HG03025 (cell line): Measurements from ENCODE around the gene JPH3.

Experiments used
- ATAC-seq: cut with Tn5 transposase; IDR thresholded peaks from one replicate; pipeline ENCODE4 v1.9.1; 2021; ENCODE audit warnings: mild to moderate bottlenecking, moderate library complexity; ENCODE audit not compliant: unreplicated experiment, low FRiP score

Gene JPH3

GRCh38 chr16:87729266-87729954 lies 127.1 kb downstream of the JPH3 start:
- no peak for ATAC-seq

DNA sequence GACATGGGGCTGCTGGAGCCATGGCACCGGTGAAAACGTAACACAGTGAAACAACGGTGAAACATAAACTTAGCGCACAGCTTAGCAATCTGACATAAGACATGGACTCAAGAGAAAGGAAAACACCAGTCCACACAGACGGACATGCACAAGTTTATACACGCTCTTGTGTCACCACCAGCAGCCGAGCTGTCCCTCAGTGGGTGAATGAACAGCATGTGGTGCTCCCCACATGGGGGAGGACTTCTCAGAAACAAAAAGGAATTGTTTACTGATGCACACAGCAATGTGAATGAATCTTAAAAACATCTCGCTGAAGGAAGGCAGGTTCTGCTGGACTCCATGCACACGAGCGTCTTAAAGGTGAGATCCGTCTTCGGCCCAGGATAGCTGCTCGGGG lies 129.3 kb downstream of the JPH3 start:
- no peak for ATAC-seq

GRCh38 chr16:87733190-87733589 lies 130.9 kb downstream of the JPH3 start:
- no peak for ATAC-seq

DNA sequence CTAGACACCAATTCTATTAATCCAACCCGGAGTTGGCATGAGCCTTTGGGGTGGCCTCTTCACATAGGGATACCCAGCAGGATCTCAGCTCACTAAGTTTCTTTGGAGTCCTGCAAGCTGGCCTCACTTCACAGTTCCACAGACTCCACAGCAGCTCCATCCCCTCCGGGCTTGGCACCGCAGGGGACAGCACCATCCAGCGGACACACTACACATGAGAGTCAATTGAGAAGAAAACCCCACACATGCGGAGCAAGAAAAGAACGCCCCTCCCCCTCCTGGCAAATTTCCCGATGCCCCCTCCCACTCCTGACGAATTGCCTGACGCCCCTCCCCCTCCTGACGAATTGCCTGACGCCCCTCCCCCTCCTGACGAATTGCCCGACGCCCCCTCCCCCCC lies 132.3 kb downstream of the JPH3 start:
- ATAC-seq, result no peak

DNA sequence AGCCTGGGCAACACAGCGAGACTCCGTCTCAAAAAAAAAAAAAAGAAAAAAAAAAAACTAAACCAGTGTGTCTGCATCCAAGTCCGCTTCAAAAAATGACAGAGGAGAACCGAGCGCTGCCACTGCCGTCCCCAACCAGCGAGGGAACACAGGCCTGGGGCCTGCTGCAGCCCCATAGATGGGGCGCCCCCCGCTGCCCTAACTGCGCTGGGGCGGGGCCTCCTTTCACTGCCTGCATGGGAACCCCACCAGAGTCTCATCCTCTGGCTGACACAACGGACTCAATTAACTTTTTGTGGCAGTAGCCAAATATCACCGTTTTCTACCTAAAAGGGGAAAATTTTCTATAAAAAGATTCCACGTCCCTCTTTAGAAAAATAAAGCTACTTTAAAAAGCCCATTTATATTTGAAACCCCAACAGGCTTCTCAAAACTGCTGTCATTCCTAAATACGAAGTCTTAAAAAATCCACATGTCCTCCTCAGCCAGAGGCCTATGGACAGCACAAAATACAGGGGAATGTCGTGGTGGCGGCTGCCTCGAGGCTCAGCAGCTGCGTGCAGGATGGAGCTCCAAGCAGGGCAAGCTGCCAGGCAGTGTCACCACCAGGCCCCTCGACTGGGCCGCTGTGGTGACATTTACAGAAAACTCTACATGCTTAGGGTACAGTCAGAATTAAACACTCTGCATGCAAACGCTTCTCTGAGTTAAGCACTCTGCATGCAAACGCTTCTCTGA lies 133.1 kb downstream of the JPH3 start:
- no peak for ATAC-seq

DNA sequence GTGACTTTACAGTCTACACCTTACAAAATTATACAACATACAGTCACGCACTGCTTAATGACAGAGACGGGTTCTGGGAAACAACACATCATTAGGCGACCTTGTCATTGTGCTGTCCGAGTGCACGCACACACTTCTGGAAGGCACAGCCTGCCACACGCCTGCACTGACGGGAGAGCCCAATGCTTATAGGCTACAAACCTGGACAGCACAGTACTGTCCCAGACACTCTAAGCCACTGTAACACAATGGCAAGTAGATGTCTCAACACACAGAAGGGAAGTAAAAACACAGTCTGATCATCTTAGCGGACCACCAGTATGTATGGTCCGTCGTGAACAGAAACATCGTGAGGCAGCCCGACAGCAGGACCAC lies 133.7 kb downstream of the JPH3 start:
- no peak for ATAC-seq

GRCh38 chr16:87739801-87740200 lies 137.5 kb downstream of the JPH3 start:
- ATAC-seq, result no peak

DNA sequence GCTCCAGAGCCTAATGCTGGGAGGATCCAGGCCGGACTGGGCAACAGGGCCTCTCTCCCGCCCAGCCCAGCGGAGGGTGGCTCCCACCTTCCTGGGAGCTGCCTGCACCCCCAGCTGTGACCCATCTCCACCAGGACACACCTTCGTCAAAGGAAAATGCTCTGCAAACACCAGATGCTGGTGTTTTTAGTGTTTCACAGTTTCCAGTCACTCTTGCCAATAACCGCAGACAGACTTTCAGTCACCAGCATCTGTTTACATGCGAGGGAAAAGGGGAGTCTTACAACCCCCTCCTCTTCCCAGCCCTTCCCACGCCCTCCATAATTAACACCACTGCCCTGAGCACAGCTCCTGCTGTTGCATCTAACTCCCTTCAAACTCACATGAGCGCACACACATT lies 138.1 kb downstream of the JPH3 start:
- ATAC-seq, result no peak

- ATAC-seq, result no peak
Measured at GRCh38 chr16:87740909-87741424, 138.7 kb downstream of the JPH3 start.

- ATAC-seq, result no peak
Measured at GRCh38 chr16:87741700-87742415, 139.6 kb downstream of the JPH3 start.

DNA sequence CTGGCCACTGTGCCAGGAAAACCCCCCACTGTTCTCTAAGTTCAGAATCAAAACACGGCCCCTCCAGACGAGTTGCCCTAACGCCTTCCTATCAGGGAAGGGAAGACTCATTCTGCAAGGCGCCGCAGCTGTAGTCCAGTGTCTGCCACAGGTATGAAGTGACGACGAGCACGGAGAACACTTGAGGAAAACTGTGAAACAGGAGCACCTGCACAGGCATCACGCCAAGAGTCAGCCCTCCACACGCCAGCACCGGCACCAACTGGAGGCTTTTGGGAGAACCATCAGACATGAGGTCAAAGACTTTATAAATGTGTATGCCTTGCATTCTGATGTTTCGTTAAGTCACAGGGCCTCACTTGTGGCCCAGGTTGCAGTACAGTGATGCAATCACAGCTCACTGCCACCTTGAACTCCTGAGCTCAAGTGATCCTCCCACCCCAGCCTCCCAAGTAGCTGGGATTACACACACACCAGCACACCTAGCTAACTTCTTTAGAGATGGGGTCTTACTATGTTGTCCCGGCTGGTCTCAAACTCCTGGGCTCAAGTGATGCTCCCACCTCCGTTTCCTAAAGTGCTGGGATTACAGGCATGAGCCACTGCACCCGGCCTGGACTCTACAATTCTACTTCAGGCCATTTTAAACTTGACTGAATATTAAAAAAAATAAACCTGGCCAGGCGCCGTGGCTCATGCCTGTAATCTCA lies 140.6 kb downstream of the JPH3 start:
- no peak for ATAC-seq

- ATAC-seq, result no peak
Measured at GRCh38 chr16:87744750-87745514, 142.6 kb downstream of the JPH3 start.

GRCh38 chr16:87746178-87746577 lies 143.9 kb downstream of the JPH3 start:
- no peak for ATAC-seq
